A673 (cell line): ENCODE results near the gene C19orf81. TPM values are rescaled to one million over a fixed set of nuclear protein-coding genes. Genes with fewer than 3 reads are reported as not detected.
"Not testable (repeated sequence)": the region's sequence is repeated elsewhere in the genome, so short reads cannot be mapped to it uniquely, and the experiment has no call there.

Source experiments
- BruUV-seq: library from RNA; stranded (reverse); fragments of 400-500 nt; replicated peaks from 2 replicates; lab custom pipeline; 2021; lab: Mats Ljungman, UMichigan
- CTCF ChIA-PET: fragments of 300-600 bp; sonication (Branson Sonifier 250); formaldehyde crosslinking; loops from one replicate; lab custom pipeline; 2022; ENCODE audit warnings: antibody characterized with exemption; lab: Charles Lee
- POLR2A ChIA-PET: fragments of 300-600 bp; sonication (Branson Sonifier 250); formaldehyde crosslinking; loops from one replicate; lab custom pipeline; 2022; ENCODE audit warnings: antibody characterized with exemption; ENCODE audit not compliant: low non-redundant PET; lab: Charles Lee
- DNase-seq: peaks from one replicate; pipeline ENCODE4 v3.0.0-alpha.2; 2015; ENCODE audit warnings: low spot score
- H3K27ac ChIP-seq: fragments of 200-600 bp; sonication (generic); 2 replicates; pipeline ENCODE4 v1.5.1; 2016; ENCODE audit warnings: mixed run types, low read depth, mild to moderate bottlenecking, mixed read lengths, antibody characterized with exemption, low read length; ENCODE audit not compliant: poor library complexity, severe bottlenecking
- H3K27me3 ChIP-seq: fragments of 200-600 bp; sonication (generic); replicated peaks from 2 replicates; pipeline ENCODE4 v1.6.1; 2017; ENCODE audit warnings: mixed run types, low read depth, mild to moderate bottlenecking, mixed read lengths, antibody characterized with exemption, low read length; ENCODE audit not compliant: insufficient read depth, poor library complexity
- H3K36me3 ChIP-seq: fragments of 200-600 bp; sonication (generic); 2 replicates; pipeline ENCODE4 v1.6.1; 2016; ENCODE audit warnings: mixed run types, mild to moderate bottlenecking, mixed read lengths, antibody characterized with exemption, low read length; ENCODE audit not compliant: insufficient read depth, poor library complexity, severe bottlenecking
- H3K4me1 ChIP-seq: fragments of 200-600 bp; sonication (generic); 2 replicates; pipeline ENCODE4 v1.6.1; 2017; ENCODE audit warnings: mixed run types, mild to moderate bottlenecking, mixed read lengths, antibody characterized with exemption, low read length; ENCODE audit not compliant: insufficient read depth, poor library complexity, severe bottlenecking
- H3K4me3 ChIP-seq: fragments of 200-600 bp; sonication (generic); 2 replicates; pipeline ENCODE4 v1.5.1; 2016; ENCODE audit warnings: low read depth, mixed run types, mild to moderate bottlenecking, mixed read lengths, low read length; ENCODE audit not compliant: poor library complexity, severe bottlenecking
- H3K9me3 ChIP-seq: fragments of 200-600 bp; sonication (generic); 2 replicates; pipeline ENCODE4 v1.6.1; 2016; ENCODE audit warnings: mixed run types, low read depth, mild to moderate bottlenecking, mixed read lengths, antibody characterized with exemption, low read length; ENCODE audit not compliant: poor library complexity, severe bottlenecking
- EZH2 ChIP-seq: fragments of 200-600 bp; sonication (generic); IDR thresholded peaks from 2 replicates; pipeline ENCODE4 v1.6.1; 2017; ENCODE audit warnings: borderline replicate concordance, low read depth, mild to moderate bottlenecking, mixed read lengths, antibody characterized with exemption, low read length; ENCODE audit not compliant: poor library complexity, severe bottlenecking
- intact Hi-C: fragments of 100-400 bp; cut with micrococcal nuclease; formaldehyde crosslinking; loops from one replicate; pipeline ENCODE4 v1.10.0; 2022; ENCODE audit not compliant: unreplicated experiment
- total RNA-seq: library from RNA; stranded (reverse); gene quantifications from 2 replicates; pipeline ENCODE4 v1.2.3, GENCODE V29; 2021
- TF ChIP-seq, protein P1 (sequence below): fragments of 300-800, 200-600 bp; sonication (generic); conservative IDR thresholded peaks from 2 replicates; pipeline ENCODE4 v1.5.1; 2017; ENCODE audit warnings: low read depth, mild to moderate bottlenecking, antibody characterized with exemption, low read length, moderate library complexity, mixed read lengths

The C19orf81 gene
- total RNA-seq, 1 experiment from 2014 or later, result 6.2 TPM

DNA sequence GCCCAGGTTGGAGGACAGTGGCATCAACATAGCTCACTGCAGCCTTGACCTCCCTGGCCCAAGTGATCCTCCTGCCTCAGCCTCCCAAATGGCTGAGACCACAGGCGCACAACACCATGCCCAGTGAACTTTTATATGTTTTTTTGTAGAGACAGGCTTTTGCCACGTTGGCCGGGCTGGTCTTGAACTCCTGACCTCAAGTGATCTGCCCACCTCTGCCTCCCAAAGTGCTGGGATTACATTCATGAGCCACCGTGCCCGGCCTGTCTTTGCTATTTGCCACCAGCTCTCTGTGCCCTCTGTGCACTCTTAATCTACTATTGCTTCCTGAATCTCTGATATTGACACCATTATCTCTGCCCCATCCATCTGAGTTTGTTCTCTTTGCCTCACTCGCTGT, 46.7 kb upstream of the C19orf81 start:
- TF ChIP-seq, protein P1, sequence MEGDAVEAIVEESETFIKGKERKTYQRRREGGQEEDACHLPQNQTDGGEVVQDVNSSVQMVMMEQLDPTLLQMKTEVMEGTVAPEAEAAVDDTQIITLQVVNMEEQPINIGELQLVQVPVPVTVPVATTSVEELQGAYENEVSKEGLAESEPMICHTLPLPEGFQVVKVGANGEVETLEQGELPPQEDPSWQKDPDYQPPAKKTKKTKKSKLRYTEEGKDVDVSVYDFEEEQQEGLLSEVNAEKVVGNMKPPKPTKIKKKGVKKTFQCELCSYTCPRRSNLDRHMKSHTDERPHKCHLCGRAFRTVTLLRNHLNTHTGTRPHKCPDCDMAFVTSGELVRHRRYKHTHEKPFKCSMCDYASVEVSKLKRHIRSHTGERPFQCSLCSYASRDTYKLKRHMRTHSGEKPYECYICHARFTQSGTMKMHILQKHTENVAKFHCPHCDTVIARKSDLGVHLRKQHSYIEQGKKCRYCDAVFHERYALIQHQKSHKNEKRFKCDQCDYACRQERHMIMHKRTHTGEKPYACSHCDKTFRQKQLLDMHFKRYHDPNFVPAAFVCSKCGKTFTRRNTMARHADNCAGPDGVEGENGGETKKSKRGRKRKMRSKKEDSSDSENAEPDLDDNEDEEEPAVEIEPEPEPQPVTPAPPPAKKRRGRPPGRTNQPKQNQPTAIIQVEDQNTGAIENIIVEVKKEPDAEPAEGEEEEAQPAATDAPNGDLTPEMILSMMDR, result no peak
- no peak for TF ChIP-seq EZH2
- Histone ChIP-seq H3K27me3 (peaks cover 9% of the 10 kb centered on the region), H3K4me1 (peaks cover 3% of the 10 kb centered on the region), H3K9me3 (no peaks in the 10 kb centered on the region), H3K4me3 (no peak overlapping the region), H3K36me3 (no peaks in the 10 kb centered on the region), H3K27ac (no peak overlapping the region)
- BruUV-seq, result no TSS peak
- ChIA-PET POLR2A (no interaction called here), CTCF (no interaction called here)
- intact Hi-C loops, result no loop called here
- DNase-seq, result no peak

DNA sequence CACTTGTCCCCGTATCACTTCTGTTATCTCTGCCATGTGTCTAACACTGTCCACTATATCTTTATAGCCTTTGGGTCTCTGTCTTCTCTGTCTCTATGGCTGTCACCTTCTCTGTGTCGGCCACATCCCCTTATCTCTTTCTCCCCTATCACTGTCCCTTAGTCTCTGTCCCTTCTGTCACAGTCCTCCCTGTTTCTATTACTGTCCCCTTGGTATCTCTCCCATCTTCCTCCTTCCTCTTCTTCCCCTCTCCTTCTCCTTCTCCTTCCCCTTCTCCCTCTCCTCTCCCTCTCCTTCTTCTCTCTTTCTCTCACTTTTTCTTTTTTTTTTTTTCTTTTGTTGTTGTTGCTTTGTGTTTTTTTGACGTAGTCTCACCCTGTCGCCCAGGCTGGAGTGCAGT, 46.3 kb upstream of the C19orf81 start:
- intact Hi-C loops, result no loop called here
- TF ChIP-seq EZH2, result no peak
- no TSS peak for BruUV-seq
- no peaks in the 10 kb centered on the region for H3K36me3 ChIP-seq
- H3K27ac ChIP-seq, result no peak overlapping the region
- H3K4me1 ChIP-seq, result peaks cover 5% of the 10 kb centered on the region
- no peak for DNase-seq
- ChIA-PET POLR2A (interaction anchor here (0.7 kb wide), 1 partner anchor 92 kb away, joined by 12 read pairs; the partner anchor contains the start of gene JOSD2), CTCF (no interaction called here)
- no peaks in the 10 kb centered on the region for H3K9me3 ChIP-seq
- H3K27me3 ChIP-seq, result peaks cover 9% of the 10 kb centered on the region
- H3K4me3 ChIP-seq, result no peak overlapping the region

DNA sequence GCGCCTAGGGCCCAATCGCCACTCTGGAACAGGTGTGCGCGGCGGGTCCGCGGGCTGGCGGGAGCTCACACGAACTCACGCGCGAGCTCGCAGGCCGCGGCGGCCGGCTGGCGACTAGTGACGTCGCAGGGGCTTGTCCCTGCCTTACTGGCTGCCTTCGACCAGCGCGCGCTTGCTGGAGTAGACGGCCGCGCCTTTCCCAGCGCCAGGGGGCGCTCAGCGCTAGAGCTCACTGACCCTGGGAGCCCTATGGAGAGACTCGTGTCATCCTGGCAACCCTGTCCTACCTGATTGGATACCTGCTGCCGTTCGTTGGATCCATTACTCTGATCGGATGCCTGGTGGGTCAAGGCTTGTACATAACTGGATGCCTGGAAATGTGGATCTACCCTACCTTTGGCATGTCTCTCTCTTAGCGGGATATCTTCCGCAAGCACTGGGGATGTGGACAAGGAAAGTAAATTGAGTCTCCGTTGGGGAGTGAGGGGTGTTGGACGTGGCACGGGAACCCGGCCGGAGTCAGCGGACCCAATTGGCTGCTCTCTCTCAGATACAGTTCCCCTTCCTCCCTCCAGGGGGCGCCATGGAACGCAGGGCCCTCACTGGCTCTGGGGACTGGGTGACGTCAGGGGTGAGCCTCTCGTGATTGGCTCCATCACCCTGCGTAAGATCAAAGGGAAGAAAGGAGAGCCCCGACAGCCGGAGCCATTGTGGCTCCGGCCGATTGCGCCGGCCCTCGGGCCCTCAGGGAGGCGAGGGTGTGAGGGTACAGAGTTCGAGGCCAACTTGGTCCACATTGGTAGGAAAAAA, 44.8 kb upstream of the C19orf81 start:
- H3K27me3 ChIP-seq, POLR2A ChIA-PET, H3K36me3 ChIP-seq, H3K4me3 ChIP-seq, H3K27ac ChIP-seq, BruUV-seq, H3K9me3 ChIP-seq, DNase-seq, intact Hi-C loops, H3K4me1 ChIP-seq: not testable (repeated sequence)
- TF ChIP-seq, protein P1, result peak; percentile 45; the same call in 1 of the 2 replicates
- CTCF ChIA-PET, result interaction anchor here (0.6 kb wide), 2 partner anchors 102 to 413 kb away, joined by 3 read pairs; no protein-coding TSS in a partner anchor
